ENCODE results near the gene TPX2. TPM values are rescaled to one million over a fixed set of nuclear protein-coding genes. Genes with fewer than 3 reads are reported as not detected.

TPX2 gene
- total and polyA plus RNA-seq, 2 of the 8 experiments (the other 6 are each of a cell fraction or from before 2014, with no cell fraction given): 43.6 to 125 TPM

DNA sequence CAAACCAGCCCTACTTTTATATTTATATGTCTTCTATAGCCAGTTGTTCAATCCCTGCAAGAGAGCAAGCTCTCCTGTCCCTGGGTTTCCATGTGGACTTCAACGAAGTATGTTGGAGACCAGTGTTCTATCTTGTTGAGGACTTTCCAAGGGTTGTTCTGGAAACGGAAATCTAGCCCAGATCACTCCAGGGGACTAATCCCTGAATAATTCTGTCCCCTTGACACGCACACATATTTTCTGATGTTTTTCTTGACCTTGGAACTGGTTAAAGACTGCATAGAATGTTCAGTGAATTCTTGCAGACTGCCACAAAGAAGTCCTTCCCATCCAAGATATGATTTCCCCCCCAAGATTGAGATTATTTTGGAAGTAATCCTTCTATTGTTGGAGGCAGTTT is 70.6 kb downstream of the TPX2 start:
- Histone ChIP-seq H4K91ac (replicated peaks; ENCODE audit: insufficient read length, low read length) (no peak overlapping the region), H3K9ac (replicated peaks in 1 of 4; ENCODE audit: extremely low read depth in 1 of 4, low read depth in 3 of 4, low read length in 3 of 4) (no peak overlapping the region), H4K8ac (ENCODE audit: extremely low read depth, insufficient read depth, low read length) (no peak overlapping the region), H3K27me3 (replicated peaks in 1 of 4; ENCODE audit: control insufficient read depth in 3 of 4, extremely low read depth in 1 of 4, insufficient read depth in 3 of 4, low read length in 3 of 4) (no peaks in the 10 kb centered on the region), H3K23ac (ENCODE audit: insufficient read length) (no peak overlapping the region), H3K36me3 (ENCODE audit: control insufficient read depth in 2 of 4, insufficient read depth in 4 of 4, low read length in 3 of 4) (peaks cover 0 to 5% (median 0%) of the 10 kb centered on the region in 4 experiments; a peak in 2 of 8 replicates), H3K4me3 (ENCODE audit: extremely low read depth in 1 of 4, insufficient read depth in 2 of 4, low read depth in 3 of 4, low read length in 4 of 4) (no peak overlapping the region), H3K79me2 (ENCODE audit: control insufficient read depth in 1 of 2, insufficient read depth in 2 of 2, low read length in 2 of 2) (no peaks in the 10 kb centered on the region), H2BK20ac (ENCODE audit: low read length) (no peak overlapping the region), H3K4ac (replicated peaks; ENCODE audit: insufficient read length, low read depth, low read length) (no peak overlapping the region), H2BK15ac (ENCODE audit: low read length) (no peak overlapping the region), H4K5ac (ENCODE audit: insufficient read length, low read depth, low read length) (no peak overlapping the region), H3K9me3 (ENCODE audit: insufficient read depth in 2 of 2, low read depth in 1 of 2, low read length in 1 of 2) (no peaks in the 10 kb centered on the region), H2AK5ac (ENCODE audit: low read depth, low read length) (no peak overlapping the region), H2BK12ac (ENCODE audit: low read depth, low read length) (no peak overlapping the region), H3K23me2 (ENCODE audit: low read depth, low read length) (no peaks in the 10 kb centered on the region), H3K27ac (ENCODE audit: low read depth, low read length) (no peak overlapping the region), H3K18ac (ENCODE audit: extremely low read depth, low read length) (no peak overlapping the region), H2BK5ac (ENCODE audit: low read depth, low read length) (no peak overlapping the region), H3K4me1 (replicated peaks in 1 of 4; ENCODE audit: control insufficient read depth in 3 of 4, insufficient read depth in 4 of 4, low read length in 3 of 4) (no peaks in the 10 kb centered on the region), H2AFZ (ENCODE audit: low read length) (no peak overlapping the region), H3K14ac (ENCODE audit: insufficient read length) (no peak overlapping the region), H4K20me1 (replicated peaks in 1 of 2; ENCODE audit: control insufficient read depth in 1 of 2, insufficient read depth in 2 of 2, low read length in 2 of 2) (no peaks in the 10 kb centered on the region), H3K79me1 (ENCODE audit: low read depth, low read length) (no peaks in the 10 kb centered on the region), H3K56ac (replicated peaks; ENCODE audit: insufficient read length, low read depth, low read length) (no peak overlapping the region), H3K4me2 (ENCODE audit: insufficient read depth in 1 of 2, low read depth in 2 of 2, low read length in 2 of 2) (no peak overlapping the region), H2BK120ac (replicated peaks; ENCODE audit: low read depth, low read length) (no peak overlapping the region)
- FAIRE-seq: no peak
- DNase-seq (ENCODE audit: low read depth in 1 of 2, low spot score in 2 of 2): no peak
- ChIA-PET CTCF (ENCODE audit: partially characterized antibody) (interaction anchor here (1.2 to 1.3 kb wide), 2 partner anchors 14 to 37 kb away, joined by 4 to 8 read pairs; no protein-coding TSS in a partner anchor), POLR2A (ENCODE audit: partially characterized antibody) (no interaction called here)
- 74% methylated on average over 3 of the region's 3 CpGs; no CpG with 5 or more reads in 1 of the 2 experiments for WGBS, 2 experiments (ENCODE audit: extremely low coverage in 1 of 2, insufficient coverage in 1 of 2, insufficient read length in 1 of 2, insufficient replicate concordance in 2 of 2, low coverage in 1 of 2, low lambda C conversion rate in 2 of 2, missing lambda C conversion rate in 1 of 2)
- no peak for TF ChIP-seq YY1 (IDR thresholded peaks at IDR 0.05; ENCODE audit: low read depth, low read length)
- no peak for TF ChIP-seq SIX5 (IDR thresholded peaks at IDR 0.05; ENCODE audit: low read depth, low read length)
- TF ChIP-seq ZNF274 (IDR thresholded peaks at IDR 0.05; ENCODE audit: borderline replicate concordance, extremely low read depth, low read length): no peak
- TF ChIP-seq, protein P1, sequence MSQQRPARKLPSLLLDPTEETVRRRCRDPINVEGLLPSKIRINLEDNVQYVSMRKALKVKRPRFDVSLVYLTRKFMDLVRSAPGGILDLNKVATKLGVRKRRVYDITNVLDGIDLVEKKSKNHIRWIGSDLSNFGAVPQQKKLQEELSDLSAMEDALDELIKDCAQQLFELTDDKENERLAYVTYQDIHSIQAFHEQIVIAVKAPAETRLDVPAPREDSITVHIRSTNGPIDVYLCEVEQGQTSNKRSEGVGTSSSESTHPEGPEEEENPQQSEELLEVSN (IDR thresholded peaks at IDR 0.05): no peak
- TF ChIP-seq POU5F1 (IDR thresholded peaks at IDR 0.05; ENCODE audit: low read depth, low read length): no peak
- no peak for TF ChIP-seq HDAC6 (IDR thresholded peaks at IDR 0.05; ENCODE audit: low read depth, low read length)
- TF ChIP-seq TCF12 (IDR thresholded peaks at IDR 0.05; ENCODE audit: low read depth, low read length): no peak
- no peak for TF ChIP-seq CREB1 (IDR thresholded peaks at IDR 0.05)
- no peak for TF ChIP-seq CEBPB (IDR thresholded peaks at IDR 0.05; ENCODE audit: low read depth, low read length)
- TF ChIP-seq, protein P2, sequence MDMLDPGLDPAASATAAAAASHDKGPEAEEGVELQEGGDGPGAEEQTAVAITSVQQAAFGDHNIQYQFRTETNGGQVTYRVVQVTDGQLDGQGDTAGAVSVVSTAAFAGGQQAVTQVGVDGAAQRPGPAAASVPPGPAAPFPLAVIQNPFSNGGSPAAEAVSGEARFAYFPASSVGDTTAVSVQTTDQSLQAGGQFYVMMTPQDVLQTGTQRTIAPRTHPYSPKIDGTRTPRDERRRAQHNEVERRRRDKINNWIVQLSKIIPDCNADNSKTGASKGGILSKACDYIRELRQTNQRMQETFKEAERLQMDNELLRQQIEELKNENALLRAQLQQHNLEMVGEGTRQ (IDR thresholded peaks at IDR 0.05; ENCODE audit: low read length): no peak
- no peak for TF ChIP-seq HDAC2 (IDR thresholded peaks at IDR 0.05; ENCODE audit: borderline replicate concordance in 1 of 2, low read depth in 2 of 2, low read length in 2 of 2)
- TF ChIP-seq SIN3A (conservative IDR thresholded peaks at IDR 0.05 in 1 of 2, IDR thresholded peaks at IDR 0.05 in 1 of 2; ENCODE audit: low read depth in 1 of 2, low read length in 2 of 2): no peak
